Measurements from ENCODE around the gene ZNF654.

DNA sequence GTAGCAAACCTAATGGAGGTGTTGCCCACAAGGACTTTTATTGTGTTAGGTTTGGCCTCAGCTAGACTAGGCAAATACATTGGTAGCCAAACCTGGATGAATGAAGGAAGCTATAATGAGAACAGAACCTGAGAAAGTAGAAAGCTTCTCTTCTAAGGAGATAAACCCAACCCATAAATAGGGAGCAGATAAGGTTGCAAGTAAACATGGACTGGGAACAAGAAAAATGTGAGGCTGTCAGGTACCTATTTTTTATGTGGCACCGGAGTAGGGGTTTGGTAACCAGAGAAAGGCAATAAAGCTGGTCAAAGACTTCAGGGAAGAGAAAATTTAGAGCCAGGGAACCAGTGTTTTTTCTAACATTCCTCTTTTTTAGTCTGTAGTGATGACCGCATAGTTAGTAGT, 25.0 kb downstream of the ZNF654 start:
- TF ChIP-seq, protein P1, sequence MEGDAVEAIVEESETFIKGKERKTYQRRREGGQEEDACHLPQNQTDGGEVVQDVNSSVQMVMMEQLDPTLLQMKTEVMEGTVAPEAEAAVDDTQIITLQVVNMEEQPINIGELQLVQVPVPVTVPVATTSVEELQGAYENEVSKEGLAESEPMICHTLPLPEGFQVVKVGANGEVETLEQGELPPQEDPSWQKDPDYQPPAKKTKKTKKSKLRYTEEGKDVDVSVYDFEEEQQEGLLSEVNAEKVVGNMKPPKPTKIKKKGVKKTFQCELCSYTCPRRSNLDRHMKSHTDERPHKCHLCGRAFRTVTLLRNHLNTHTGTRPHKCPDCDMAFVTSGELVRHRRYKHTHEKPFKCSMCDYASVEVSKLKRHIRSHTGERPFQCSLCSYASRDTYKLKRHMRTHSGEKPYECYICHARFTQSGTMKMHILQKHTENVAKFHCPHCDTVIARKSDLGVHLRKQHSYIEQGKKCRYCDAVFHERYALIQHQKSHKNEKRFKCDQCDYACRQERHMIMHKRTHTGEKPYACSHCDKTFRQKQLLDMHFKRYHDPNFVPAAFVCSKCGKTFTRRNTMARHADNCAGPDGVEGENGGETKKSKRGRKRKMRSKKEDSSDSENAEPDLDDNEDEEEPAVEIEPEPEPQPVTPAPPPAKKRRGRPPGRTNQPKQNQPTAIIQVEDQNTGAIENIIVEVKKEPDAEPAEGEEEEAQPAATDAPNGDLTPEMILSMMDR (IDR thresholded peaks at IDR 0.05; ENCODE audit: low read depth, low read length): no peak
- no peak for TF ChIP-seq POLR2A (IDR thresholded peaks at IDR 0.05; ENCODE audit: extremely low read depth, insufficient read length)
